Heart left ventricle (tissue), 13 donors: ENCODE data around the gene VAT1.

Experiments used
- CTCF ChIP-seq, 12 donors: fragments of 200-600 bp; sonication (generic) in 4 of 12; IDR thresholded peaks; one replicate each; pipeline versions ENCODE4 v1.5.0 to v1.8.0; 2018 to 2022; ENCODE audit warnings: antibody characterized with exemption in 12 of 12, mild to moderate bottlenecking in 5 of 12
- POLR2A ChIP-seq, 2 donors: fragments of 450-650 bp; IDR thresholded peaks; one replicate each; pipeline ENCODE4 v1.6.1; 2017; ENCODE audit warnings: antibody characterized with exemption in 2 of 2, mild to moderate bottlenecking in 2 of 2, moderate library complexity in 2 of 2
- donor health status: ischemic (EF 13 %, LVEDD 7.1; RV severe dilation, severe dysfunction).
- donor health status: DM: no; HTN: yes; CAD: no.
- donor health status: DM: no; HTN: no; CAD: no.
- donor health status: ischemic (EF 25% LVEDD 6.9; RV normal size, moderate dysfunction).
- donor health status: ischemic (EF 25% LVEDD 5.7; RV mildly dilated, moderate dysfunction).
- donor health status: ischemic (EF 35%, LVEDD 5.7; RV mildly dilated, moderate dysfunction).
- donor health status: nonischemic (EF 11% LVEDD 7.7; RV severe dilation, severe dysfunction).
- donor health status: DM: yes; HTN: yes; CAD: no.
- donor health status: PGD.
- donor health status: ischemic (EF 29% LVEDD 5.4; RV normal size, mild dysfunction).
- donor health status: nonischemic (EF 23%, LVEDD 6.1; RV moderate dilation, normal function).

- no peak for TF ChIP-seq CTCF (IDR thresholded peaks at IDR 0.05)
- TF ChIP-seq POLR2A (IDR thresholded peaks at IDR 0.05): no peak
Measured at GRCh38 chr17:43030137-43030767, 8.1 kb upstream of the VAT1 start.
